ENCODE data around the gene RIMKLB.

DNA sequence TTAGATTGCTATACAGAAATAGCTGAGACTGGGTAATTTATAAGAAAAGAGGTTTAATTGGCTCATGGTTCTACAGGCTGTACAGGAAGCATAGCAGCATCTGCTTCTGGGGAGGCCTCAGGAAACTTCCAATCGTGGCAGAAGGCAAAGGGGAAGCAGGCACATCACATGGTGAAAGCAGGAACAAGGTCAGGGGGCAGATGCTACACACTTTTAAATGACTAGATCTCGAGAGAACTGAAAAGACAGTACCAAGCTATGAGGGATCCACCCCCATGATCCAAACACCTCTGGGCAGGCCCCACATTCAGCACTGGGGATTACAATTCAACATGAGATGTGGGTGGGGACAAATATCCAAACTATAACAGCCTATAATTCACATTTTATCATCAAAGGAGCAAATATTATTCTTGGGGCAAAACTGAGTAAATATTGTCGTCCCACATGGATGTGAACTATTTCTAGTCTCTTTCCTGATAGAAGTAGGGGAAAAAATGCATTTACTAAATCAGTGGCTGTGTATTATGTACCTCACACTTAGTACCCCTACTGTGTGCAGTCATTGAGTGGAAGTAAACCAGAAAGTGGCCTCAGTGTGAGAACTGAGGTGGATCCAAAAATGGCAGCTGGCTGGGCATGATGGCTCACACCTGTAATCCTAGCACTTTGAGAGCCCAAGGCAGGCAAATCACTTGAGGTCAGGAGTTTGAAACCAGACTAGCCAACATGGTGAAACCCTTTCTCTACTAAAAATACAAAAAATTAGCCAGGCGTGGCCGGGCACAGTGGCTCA lies 99.2 kb downstream of the RIMKLB start:
- TF ChIP-seq ARNT (IDR thresholded peaks at IDR 0.05) (no peak), ELF4 (IDR thresholded peaks at IDR 0.05) (no peak), SUZ12 (IDR thresholded peaks at IDR 0.05) (no peak), FOXK2 (IDR thresholded peaks at IDR 0.05) (no peak), NFRKB (IDR thresholded peaks at IDR 0.05) (no peak), BHLHE40 (IDR thresholded peaks at IDR 0.05; ENCODE audit: borderline replicate concordance) (no peak), SP1 (IDR thresholded peaks at IDR 0.05) (no peak), CTBP1 (IDR thresholded peaks at IDR 0.05; ENCODE audit: borderline replicate concordance) (no peak)

All from HEK293T (cell line).